HG02610 (cell line): Measurements from ENCODE around the gene NOTUM.

ENCODE experiments used
- ATAC-seq: cut with Tn5 transposase; IDR thresholded peaks from one replicate; pipeline ENCODE4 v1.9.1; 2021; ENCODE audit warnings: mild to moderate bottlenecking, moderate library complexity; ENCODE audit not compliant: unreplicated experiment

NOTUM gene

GRCh38 chr17:81978524-81979298 is 17.7 kb upstream of the NOTUM start:
- no peak for ATAC-seq

DNA sequence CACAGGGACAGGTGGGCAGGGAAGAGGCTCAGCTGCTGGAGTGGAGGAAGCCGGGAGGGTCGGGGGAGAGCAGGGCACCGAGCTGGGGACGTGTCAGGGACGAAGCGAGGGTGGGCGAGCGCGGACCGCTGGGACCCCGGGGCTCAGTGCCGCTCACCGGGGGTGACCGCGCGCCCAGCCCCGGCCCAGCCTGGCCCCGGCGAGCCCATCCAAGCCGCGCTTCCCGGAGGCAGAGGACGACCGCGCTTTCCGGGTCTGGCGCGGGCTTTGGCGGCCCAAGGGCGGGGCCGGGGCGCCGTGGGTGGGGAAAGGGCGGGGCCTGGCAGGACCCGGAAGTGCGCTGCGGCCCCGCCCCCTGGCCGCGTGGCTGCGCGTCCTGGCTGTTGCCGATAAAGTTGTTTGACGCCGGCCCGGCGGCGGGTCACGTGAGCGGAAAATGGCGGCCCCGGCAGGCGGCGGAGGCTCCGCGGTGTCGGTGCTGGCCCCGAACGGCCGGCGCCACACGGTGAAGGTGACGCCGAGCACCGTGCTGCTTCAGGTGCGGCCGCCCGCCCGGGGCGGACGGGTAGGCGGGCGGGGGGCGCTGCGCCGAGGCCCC is 16.3 kb upstream of the NOTUM start, which contains the start of gene ASPSCR1:
TSS of gene ASPSCR1 (plus strand) at position 419 of the 598 bp plus-strand sequence. CDS start at position 437, 18 bp downstream.
- ATAC-seq: peak; percentile 68

DNA sequence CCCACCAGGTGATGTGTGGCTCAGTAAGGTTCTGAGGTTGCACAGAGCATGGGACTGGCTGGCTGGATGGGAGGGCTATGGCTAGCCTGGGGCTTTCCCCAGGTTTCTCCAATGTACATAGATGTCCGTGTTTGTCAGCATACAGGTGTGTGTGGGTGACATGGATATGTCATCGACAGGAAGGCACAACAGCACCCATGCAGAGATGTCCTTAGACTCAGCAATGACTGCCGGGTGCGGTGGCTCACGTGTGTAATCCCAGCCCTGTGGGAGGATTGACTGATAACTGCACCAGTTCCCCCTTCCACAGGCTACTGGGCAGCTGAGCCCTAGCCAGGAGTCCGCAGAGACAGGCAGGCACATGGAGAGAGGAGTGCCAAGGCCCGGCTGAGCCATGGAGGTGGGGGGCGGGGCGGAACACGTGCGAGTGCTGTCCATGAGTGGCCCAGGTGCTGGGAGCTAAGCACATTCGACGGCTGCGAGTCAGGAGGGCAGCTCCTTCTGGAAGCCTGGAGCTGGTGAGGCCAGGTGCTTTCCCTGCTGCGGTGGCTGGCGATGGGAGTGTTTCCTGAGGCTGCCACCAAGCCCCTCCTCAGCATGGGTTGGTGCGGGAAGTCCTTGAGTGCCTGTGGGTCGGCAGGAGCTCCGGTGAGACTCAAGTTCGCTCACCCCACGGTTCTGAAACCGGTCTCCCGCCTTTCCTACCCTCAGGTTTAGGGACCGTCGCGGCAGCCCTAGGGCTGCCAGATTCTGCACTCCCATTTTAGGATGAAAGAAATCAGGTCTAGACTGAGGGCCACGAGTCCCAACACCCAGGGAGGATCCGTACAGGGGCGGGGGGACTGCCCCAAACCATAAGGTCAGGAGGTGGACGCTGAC is 15.6 kb upstream of the NOTUM start:
- peak; percentile 20 for ATAC-seq

DNA sequence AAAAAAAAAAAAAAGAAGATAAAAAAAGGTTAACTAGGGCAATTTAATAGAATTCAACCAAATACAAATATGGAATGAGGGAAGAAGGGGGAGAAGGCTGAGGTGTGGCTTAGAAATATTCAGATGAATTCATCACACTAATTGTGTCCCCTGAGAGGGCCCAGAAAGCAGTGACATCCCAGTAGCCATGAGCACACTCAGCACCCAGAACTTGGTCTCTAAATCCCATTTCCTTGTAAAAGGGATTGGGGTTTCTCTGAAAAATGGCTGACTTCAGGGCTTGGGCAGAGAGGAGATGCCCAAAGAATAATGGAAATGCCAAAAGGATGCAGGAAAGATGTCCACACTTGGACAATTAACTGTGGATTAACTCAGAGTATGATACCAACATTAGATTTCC is 12.4 kb upstream of the NOTUM start:
- no peak for ATAC-seq

- ATAC-seq: no peak
Measured at GRCh38 chr17:81968850-81969812, 8.1 kb upstream of the NOTUM start.

GRCh38 chr17:81968396-81968745 is 7.4 kb upstream of the NOTUM start:
- ATAC-seq: no peak

- ATAC-seq: peak; percentile 72
Measured at GRCh38 chr17:81967533-81968395, 6.8 kb upstream of the NOTUM start.

GRCh38 chr17:81967244-81967532 is 6.2 kb upstream of the NOTUM start:
- no peak for ATAC-seq

DNA sequence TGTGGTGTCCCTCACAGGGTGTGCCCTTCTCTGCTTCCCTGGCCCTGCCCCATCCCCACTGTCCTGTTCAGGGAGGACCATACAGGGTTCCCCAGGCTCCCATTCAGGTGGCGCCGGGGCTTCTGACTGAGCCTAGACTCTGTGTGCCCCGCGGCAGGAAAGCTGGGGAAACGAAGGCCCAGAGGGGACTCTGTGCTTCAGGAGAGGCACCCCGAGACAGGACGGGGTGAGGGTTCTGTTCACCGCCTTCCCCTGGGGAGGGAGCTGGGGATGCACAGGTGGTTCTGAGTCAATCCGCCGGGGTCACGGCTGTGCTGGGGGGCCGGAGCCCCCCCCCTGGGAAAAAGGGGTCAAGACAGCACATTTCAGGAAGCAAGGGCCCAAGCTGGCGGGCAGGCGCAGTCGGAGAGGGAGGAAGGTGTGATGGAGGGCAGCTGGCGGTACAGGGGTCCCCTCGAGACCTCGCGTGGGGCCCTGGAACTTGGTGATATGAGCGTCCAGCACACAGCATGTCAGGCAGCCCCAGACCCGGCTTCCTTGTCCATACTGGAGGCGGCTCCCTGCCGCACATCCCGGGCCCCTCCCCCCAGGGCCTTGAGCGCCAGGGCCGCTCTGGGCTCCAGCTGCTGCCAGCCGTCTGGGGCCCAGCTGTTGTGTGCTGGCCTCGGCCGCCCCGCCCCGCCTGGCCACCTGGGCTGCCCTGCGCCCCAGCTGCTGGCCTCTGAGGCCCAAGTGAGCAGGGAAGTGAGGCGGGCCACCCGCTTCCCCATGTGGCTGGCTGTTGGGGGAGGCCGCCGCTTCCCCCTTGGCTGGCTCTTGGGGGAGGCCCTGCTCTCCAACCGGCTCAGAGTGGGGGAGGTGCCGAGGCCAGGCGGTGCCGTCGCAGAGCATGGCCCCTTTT is 5.6 kb upstream of the NOTUM start:
- no peak for ATAC-seq

- no peak for ATAC-seq
Measured at GRCh38 chr17:81964081-81964849, 3.3 kb upstream of the NOTUM start.

DNA sequence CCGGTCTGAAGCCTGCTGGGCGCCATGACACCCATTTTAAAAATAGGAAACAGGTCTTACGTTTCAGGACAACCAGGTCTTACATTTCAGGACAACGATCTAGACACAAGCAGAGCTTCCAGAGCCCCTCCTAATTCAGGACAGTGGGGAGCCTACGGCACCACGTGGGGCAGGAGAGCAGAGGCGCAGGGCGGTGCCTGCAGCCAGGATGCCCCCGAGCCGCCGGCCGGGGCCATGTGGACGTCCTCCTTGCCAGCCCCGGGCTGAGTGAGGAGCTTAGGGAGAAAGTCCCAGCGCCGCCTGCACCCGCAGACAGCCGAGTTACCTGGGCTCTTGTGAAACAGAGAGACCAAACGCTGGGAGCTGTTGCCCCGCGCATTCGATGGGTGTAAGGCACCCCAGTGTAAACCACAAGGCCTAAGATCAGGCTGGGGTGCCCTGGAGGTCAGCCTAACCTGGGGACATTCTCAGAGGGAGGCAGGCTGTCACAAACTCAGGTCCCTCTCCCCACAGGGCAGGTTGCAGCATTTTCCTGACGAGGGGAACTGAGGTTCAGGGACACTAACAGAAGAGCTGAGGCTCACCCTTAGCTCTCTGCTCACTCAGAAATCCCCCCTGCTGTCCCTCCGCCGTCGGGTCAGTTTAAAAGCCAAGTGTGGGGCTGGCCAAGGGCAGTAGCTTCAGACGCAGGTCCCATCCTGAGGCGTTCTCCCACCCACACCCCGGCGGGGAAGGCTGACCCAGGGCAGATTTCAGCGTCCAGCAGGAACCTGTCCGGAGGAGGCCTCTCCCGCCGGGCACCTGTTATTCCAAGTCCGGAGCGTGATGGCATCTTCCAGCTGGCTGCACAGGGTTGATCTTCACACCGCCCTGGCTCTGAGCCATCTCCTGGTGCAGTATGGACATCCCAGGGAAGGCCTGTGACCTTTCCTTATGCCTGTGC is 1.8 kb upstream of the NOTUM start:
- no peak for ATAC-seq

DNA sequence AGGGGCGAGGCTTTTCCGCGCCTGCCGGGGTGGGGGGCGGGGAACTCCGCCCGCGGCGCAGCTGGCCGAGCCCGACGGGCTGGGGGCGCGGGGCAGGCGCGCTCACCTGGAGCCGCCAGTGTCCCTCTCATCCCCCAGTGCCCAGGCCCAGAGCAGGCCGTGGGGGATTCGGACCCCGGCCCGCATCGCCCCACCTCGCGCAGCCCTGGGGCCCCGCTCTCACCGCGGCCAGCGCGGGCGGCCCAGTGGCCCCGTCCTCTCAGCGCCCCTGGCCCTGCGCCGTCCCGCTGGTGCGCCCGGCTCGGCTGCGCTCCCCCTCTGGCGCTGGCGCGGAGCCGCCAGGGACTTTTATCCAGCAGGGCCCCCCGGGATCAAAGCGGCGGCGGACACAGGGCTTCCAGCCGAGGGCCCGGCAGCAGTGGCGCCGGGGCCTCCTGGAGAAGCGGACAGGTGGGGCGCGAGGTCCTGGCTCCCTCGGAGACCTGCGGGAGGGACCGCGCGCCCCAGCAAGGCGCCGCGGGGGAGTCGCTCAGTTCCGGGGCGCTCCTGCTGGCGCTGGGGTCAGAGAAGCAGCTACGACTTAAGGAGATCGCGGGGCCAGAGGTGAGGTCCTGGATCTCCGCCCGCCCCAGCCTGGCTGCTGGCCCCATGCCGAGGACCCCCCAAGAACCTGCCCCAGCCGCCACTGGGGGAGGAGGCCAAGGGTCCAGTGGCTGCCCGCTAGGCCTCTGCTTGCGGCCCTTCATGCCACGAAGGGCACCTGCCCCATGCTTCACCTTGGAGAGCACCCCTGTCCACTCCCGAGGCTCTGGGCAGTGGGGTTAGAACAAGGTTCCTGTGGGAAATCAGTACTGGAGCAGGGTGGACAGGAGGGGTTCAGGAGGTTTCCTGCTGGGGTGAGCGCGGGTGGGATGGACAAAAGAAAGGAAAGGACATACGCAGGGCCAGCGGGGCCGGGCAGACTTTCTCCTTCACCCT is 823 bp upstream of the NOTUM start:
- ATAC-seq: no peak

DNA sequence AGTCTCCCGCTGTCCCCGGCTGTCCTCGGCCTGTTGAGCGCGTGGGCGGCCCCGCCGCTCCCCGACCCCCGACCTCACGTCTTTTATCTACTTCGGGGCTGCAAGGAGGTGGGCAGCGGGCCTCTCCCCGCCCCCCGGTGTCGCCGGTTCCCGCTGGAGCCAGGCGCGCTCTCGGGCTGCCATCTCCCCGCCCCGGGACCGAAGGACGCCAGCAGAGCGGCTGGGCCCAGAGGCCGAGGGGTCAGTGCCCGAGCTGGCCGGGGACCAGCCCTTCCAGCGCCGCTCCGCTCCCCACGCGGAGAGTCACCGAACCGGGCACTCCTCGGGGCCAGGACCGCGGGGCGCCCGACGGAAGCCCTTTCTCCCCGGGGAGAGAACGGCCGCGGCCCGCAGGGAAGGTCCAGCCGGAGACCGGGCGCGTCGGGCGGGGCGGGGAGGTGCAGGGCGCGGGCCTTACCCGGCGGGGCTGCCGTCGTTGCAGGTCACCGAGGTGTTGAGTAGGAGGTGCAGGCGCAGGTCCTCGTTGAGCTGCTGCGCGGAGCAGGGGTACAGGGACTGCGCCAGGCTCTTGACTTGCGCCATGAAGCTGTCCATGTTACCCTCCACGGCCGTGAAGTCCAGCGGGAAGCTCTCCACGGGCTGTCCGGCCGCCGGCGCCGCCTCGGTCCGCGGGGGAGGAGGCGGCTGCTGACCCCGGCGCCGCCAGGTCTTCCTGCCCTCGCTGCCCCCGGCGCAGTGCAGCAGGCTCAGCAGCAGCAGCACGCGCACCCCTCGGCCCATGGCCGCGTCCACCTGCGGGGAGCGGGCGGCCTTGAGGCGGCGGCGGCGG is 643 bp downstream of the NOTUM start:
- no peak for ATAC-seq

GRCh38 chr17:81959362-81960129 is 1.4 kb downstream of the NOTUM start:
- no peak for ATAC-seq
